ENCODE data around the gene EDRF1.

DNA sequence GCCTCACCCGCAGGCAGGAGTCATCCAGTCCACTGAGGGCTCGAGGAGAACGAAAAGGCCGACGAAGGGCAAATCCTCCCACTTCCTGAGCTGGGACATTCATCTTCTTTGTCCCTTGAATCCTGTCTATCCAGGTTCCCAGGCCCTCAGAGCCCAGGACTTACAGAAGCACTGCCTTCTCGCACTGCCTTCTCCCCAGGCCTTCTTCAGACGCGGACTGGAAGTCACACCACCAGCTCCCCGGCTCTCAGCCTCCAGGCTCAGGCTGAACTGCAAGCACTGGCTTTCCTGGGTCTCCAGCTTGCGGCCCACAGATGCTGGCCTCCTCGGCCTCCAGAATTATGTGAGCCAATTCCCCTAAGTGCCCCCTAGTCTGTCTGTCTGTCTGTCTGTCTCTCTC, 62.5 kb downstream of the EDRF1 start:
- TF ChIP-seq EP300 (IDR thresholded peaks at IDR 0.05) (no peak), POLR2A (IDR thresholded peaks at IDR 0.05) (no peak)
- TF ChIP-seq, protein P1, sequence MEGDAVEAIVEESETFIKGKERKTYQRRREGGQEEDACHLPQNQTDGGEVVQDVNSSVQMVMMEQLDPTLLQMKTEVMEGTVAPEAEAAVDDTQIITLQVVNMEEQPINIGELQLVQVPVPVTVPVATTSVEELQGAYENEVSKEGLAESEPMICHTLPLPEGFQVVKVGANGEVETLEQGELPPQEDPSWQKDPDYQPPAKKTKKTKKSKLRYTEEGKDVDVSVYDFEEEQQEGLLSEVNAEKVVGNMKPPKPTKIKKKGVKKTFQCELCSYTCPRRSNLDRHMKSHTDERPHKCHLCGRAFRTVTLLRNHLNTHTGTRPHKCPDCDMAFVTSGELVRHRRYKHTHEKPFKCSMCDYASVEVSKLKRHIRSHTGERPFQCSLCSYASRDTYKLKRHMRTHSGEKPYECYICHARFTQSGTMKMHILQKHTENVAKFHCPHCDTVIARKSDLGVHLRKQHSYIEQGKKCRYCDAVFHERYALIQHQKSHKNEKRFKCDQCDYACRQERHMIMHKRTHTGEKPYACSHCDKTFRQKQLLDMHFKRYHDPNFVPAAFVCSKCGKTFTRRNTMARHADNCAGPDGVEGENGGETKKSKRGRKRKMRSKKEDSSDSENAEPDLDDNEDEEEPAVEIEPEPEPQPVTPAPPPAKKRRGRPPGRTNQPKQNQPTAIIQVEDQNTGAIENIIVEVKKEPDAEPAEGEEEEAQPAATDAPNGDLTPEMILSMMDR (IDR thresholded peaks at IDR 0.05) = no peak
